ENCODE results near the gene TLK1. TPM values are rescaled to one million over a fixed set of nuclear protein-coding genes. Genes with fewer than 3 reads are reported as not detected.

The TLK1 gene
- polyA plus RNA-seq, 1 of the 3 experiments (the other 2 are of a cell fraction) = 4.8 TPM

GRCh38 chr2:170973225-170973491 lies 187.5 kb downstream of the TLK1 start (continued):
- no peak for TF ChIP-seq IRF3 (IDR thresholded peaks at IDR 0.05; ENCODE audit: low read depth, low read length)
- no peak for TF ChIP-seq USF2 (IDR thresholded peaks at IDR 0.05; ENCODE audit: borderline replicate concordance, low read depth, low read length)
- TF ChIP-seq JUND (IDR thresholded peaks at IDR 0.05) = no peak
- no peak for TF ChIP-seq RFX5 (IDR thresholded peaks at IDR 0.05; ENCODE audit: low read length)

- no peaks in the 10 kb centered on the region for H3K27me3 ChIP-seq (ENCODE audit: insufficient read depth)
- ChIA-PET CTCF (interaction anchor here (0.6 to 4.6 kb wide), 29 partner anchors 10 to 509 kb away, joined by 3 to 70 read pairs (median 4); partner anchors contain the start of genes DCAF17, GORASP2, METTL8 and TLK1), POLR2A (interaction anchor here (1.2 to 3.5 kb wide), 2 partner anchors 188 to 444 kb away, joined by 5 to 9 read pairs; partner anchors contain the start of gene TLK1)
- H3K9ac ChIP-seq = no peak overlapping the region
- H3K9me3 ChIP-seq = no peaks in the 10 kb centered on the region
- peak overlapping the region; percentile 80 for H3K4me2 ChIP-seq
- TF ChIP-seq SMC3 (IDR thresholded peaks at IDR 0.05; ENCODE audit: low read depth, low read length) (no peak), POLR2AphosphoS5 (IDR thresholded peaks at IDR 0.05; ENCODE audit: low read depth, low read length) (no peak), FOXJ3 (CRISPR knock-in tag; IDR thresholded peaks at IDR 0.05) (no peak)
- no peaks in the 10 kb centered on the region for H3K79me2 ChIP-seq (ENCODE audit: insufficient read depth)
- H2AFZ ChIP-seq (ENCODE audit: low read depth) = peak overlapping the region; percentile 60; the same call in 1 of the 2 replicates
- peaks cover 6 to 7% of the 10 kb centered on the region in 2 experiments for H3K36me3 ChIP-seq (replicated peaks in 1 of 2; ENCODE audit: control insufficient read depth in 1 of 2, insufficient read depth in 2 of 2, low read length in 1 of 2)
- WGBS (ENCODE audit: low lambda C conversion rate) = 87% methylated on average over 20 of the region's 20 CpGs
- DNase-seq = peak; percentile 35
- peaks cover 5 to 14% of the 10 kb centered on the region in 2 experiments; a peak in 2 of 4 replicates for H3K4me1 ChIP-seq (ENCODE audit: control insufficient read depth in 1 of 2, insufficient read depth in 2 of 2, low read depth in 1 of 2, low read length in 1 of 2)
- H3F3A ChIP-seq (replicated peaks; ENCODE audit: insufficient read depth) = peaks cover 10% of the 10 kb centered on the region
- H3K9me2 ChIP-seq = no peaks in the 10 kb centered on the region
- no peaks in the 10 kb centered on the region for H4K20me1 ChIP-seq (ENCODE audit: insufficient read depth)
- H3K4me3 ChIP-seq (ENCODE audit: low read depth in 2 of 2, low read length in 1 of 2) = 0 out of 4 replicates have a peak overlapping the region, but pooled peaks of 1 of the 2 experiments have one; percentile 69
- no peak overlapping the region for H3K27ac ChIP-seq (ENCODE audit: low read depth in 2 of 2, low read length in 1 of 2)
Measured at GRCh38 chr2:170972296-170973224, 188.1 kb downstream of the TLK1 start.

- Histone ChIP-seq H3K36me3 (replicated peaks in 1 of 2; ENCODE audit: control insufficient read depth in 1 of 2, insufficient read depth in 2 of 2, low read length in 1 of 2) (peaks cover 19 to 20% of the 10 kb centered on the region in 2 experiments), H3K27ac (ENCODE audit: low read depth in 2 of 2, low read length in 1 of 2) (no peak overlapping the region), H3K9me3 (no peaks in the 10 kb centered on the region), H3K27me3 (ENCODE audit: insufficient read depth) (no peaks in the 10 kb centered on the region), H3K4me2 (no peak overlapping the region), H3K9ac (no peak overlapping the region), H2AFZ (ENCODE audit: low read depth) (no peak overlapping the region), H3K79me2 (ENCODE audit: insufficient read depth) (no peaks in the 10 kb centered on the region), H3K4me1 (ENCODE audit: control insufficient read depth in 1 of 2, insufficient read depth in 2 of 2, low read depth in 1 of 2, low read length in 1 of 2) (peaks cover 5 to 14% of the 10 kb centered on the region in 2 experiments; a peak in 2 of 4 replicates), H3F3A (replicated peaks; ENCODE audit: insufficient read depth) (peaks cover 17% of the 10 kb centered on the region), H3K4me3 (ENCODE audit: low read depth in 2 of 2, low read length in 1 of 2) (no peak overlapping the region), H4K20me1 (ENCODE audit: insufficient read depth) (no peaks in the 10 kb centered on the region), H3K9me2 (no peaks in the 10 kb centered on the region)
- ChIA-PET CTCF (interaction anchor here (4.4 kb wide), 1 partner anchor 117 kb away, joined by 31 read pairs; no protein-coding TSS in a partner anchor), POLR2A (no interaction called here)
- DNase-seq = no peak
- no peak for TF ChIP-seq REST (IDR thresholded peaks at IDR 0.05; ENCODE audit: low read depth, low read length)
- no peak for TF ChIP-seq MXI1 (IDR thresholded peaks at IDR 0.05; ENCODE audit: low read depth, low read length)
- 98% methylated on average over 3 of the region's 3 CpGs for WGBS (ENCODE audit: low lambda C conversion rate)
Measured at GRCh38 chr2:170971071-170971470, 189.6 kb downstream of the TLK1 start.
